Left ventricle myocardium inferior (tissue), 1 donor: ENCODE measurements around the gene PERM1. TPM values are rescaled to one million over a fixed set of nuclear protein-coding genes. Genes with fewer than 3 reads are reported as not detected.

ENCODE experiments used
- DNase-seq: peaks from one replicate; pipeline ENCODE4 v3.0.0-alpha.2; 2020
- H3K27ac ChIP-seq: fragments of 200-600 bp; replicated peaks from 2 replicates; pipeline ENCODE4 v1.8.0; 2021
- H3K27me3 ChIP-seq: fragments of 200-600 bp; 2 replicates; pipeline ENCODE4 v1.8.0; 2021; ENCODE audit warnings: low read depth
- H3K36me3 ChIP-seq: fragments of 200-600 bp; 2 replicates; pipeline ENCODE4 v1.8.0; 2021
- H3K4me1 ChIP-seq: fragments of 200-600 bp; 2 replicates; pipeline ENCODE4 v1.8.0; 2021
- H3K4me3 ChIP-seq: fragments of 200-600 bp; 2 replicates; pipeline ENCODE4 v1.8.0; 2021; ENCODE audit warnings: mild to moderate bottlenecking, moderate library complexity
- H3K9me3 ChIP-seq: fragments of 200-600 bp; replicated peaks from 2 replicates; pipeline ENCODE4 v1.8.0; 2021
- intact Hi-C: fragments of 100-400 bp; cut with micrococcal nuclease; formaldehyde crosslinking; loops from one replicate; pipeline ENCODE4 v1.11.0; 2022
- total RNA-seq: library from RNA; stranded (reverse); fragmentation: NEBNext Ultra II Directional; extraction: Animal tissue kit (Norgen Biotek cat#: 25700); gene quantifications from one replicate; pipeline ENCODE4 v1.2.1, GENCODE V29; 2021
- TF ChIP-seq, protein P1 (sequence below): fragments of 200-600 bp; IDR thresholded peaks from 2 replicates; pipeline ENCODE4 v1.8.0; 2021; ENCODE audit warnings: antibody characterized with exemption, mild to moderate bottlenecking, borderline replicate concordance
- donor health status: DM: no; HTN: yes; CAD: no; lungs with severe emphysema.

PERM1 gene
- total RNA-seq, 1 donor from 2014 or later: 160 TPM

DNA sequence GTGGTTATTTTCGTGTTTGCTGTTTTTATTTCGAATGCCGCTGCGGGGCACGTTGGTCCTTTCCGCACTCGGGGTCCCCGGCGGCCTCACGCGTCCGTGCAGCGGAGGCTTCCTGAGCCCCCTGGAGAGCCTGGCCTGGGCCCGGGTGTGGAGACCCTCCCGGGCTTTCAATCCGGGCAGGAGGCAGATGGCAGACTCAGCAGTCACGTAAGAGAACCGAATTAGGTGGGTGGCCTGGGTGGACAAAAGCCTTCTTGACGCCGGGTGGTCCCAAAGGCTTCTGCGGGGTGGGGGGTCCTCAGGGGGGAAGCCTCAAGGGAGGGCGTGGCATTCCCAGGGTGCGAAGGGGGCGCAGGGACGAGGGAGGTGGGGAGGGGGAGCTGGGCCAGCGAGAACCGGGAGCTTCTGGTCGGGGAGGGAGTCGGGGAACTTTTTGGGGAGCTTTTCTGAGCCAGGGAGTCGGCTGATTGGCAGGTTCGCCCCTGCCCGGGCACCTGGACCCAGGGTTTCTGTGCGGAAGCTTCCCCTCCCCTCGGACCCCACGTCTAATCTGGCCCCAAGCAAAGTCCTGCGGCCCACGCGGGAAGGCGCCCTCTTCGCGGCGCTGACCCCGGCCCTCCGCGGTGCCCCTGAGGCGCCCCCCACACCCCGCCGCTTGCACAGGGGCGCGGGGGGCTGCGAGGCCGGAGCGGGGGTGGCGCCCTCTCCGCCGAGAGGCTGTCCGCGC lies 19.3 kb upstream of the PERM1 start:
- intact Hi-C loops: no loop called here
- Histone ChIP-seq H3K36me3 (no peaks in the 10 kb centered on the region), H3K27me3 (no peaks in the 10 kb centered on the region), H3K4me1 (peaks cover 68% of the 10 kb centered on the region), H3K9me3 (no peaks in the 10 kb centered on the region), H3K4me3 (peak overlapping the region; percentile 77), H3K27ac (peak overlapping the region; percentile 99)
- TF ChIP-seq, protein P1, sequence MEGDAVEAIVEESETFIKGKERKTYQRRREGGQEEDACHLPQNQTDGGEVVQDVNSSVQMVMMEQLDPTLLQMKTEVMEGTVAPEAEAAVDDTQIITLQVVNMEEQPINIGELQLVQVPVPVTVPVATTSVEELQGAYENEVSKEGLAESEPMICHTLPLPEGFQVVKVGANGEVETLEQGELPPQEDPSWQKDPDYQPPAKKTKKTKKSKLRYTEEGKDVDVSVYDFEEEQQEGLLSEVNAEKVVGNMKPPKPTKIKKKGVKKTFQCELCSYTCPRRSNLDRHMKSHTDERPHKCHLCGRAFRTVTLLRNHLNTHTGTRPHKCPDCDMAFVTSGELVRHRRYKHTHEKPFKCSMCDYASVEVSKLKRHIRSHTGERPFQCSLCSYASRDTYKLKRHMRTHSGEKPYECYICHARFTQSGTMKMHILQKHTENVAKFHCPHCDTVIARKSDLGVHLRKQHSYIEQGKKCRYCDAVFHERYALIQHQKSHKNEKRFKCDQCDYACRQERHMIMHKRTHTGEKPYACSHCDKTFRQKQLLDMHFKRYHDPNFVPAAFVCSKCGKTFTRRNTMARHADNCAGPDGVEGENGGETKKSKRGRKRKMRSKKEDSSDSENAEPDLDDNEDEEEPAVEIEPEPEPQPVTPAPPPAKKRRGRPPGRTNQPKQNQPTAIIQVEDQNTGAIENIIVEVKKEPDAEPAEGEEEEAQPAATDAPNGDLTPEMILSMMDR: no peak
- no peak for DNase-seq

DNA sequence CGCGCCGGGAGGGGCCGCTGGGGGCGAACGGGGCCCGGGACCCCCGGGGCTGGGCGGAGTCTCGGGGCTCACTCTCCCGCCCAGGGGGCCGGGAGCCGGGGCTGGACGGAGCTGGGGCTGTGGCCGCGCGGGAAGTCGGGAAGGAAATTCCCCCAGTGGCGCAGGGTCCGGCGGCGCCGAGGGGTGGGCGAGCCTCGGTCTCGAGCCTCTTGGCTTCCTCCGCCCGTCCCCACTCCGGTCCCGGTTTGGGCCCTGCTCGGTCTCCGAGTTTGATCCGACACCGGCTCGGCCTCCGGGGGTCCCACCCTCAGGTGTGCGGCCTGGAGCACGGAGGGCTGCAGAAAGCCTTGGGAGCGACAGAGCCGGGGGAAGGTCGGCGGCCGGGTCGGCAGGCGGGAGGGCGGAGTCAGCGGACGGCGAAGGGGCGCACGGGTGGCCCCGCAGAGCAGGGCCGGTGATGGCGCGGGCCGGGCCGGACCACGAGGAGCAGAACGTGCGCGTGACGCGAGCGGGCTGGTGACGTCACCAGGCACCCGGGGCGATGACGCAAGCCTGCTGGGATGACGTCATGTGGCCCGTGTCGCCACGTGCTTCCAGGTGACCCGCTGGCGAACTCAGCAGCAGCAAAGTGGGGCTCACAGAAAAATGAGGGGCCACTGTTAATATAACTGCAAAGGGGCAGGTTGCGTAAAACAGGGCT lies 18.6 kb upstream of the PERM1 start:
- Histone ChIP-seq H3K27ac (peak overlapping the region; percentile 99), H3K4me1 (peaks cover 61% of the 10 kb centered on the region), H3K36me3 (no peaks in the 10 kb centered on the region), H3K4me3 (peak overlapping the region; percentile 77), H3K27me3 (no peaks in the 10 kb centered on the region), H3K9me3 (no peaks in the 10 kb centered on the region)
- DNase-seq: peak; percentile 81
- TF ChIP-seq, protein P1: no peak
- intact Hi-C loops: no loop called here

DNA sequence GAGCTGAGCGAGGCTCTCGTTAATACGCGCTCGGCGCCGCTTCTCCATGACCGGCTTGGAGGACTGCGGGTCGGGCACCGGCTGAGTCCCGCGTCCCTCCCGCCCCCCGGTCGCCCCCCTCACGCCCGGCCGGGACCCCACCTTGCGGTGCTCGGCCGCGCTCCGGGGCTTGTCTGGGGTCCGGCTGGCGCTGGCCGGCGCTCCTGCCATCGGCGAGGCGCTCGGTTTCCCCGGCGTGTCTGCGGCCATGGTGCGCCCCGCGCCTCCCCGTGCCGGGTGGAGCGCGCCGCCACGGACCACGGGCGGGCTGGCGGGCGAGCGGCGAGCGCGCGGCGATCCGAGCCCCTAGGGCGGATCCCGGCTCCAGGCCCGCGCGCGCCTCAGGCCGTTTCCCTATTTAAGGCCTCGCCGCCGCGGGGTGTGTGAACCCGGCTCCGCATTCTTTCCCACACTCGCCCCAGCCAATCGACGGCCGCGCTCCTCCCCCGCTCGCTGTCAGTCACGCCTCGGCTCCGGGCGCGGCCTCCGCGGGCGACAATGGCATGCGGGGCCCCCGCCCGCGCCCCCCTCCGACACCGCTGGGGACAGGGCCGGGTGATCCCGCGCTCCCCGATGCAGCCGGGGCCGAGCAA lies 17.9 kb upstream of the PERM1 start, which contains the start of gene HES4:
Gene HES4 (minus strand): TSS at position 373 of the 632 bp plus-strand sequence. CDS start 124 bp downstream, at position 249.
- Histone ChIP-seq H3K4me3 (peak within 1 kb of the TSS; percentile 77), H3K36me3 (no peaks in the 10 kb centered on the region), H3K27me3 (no peaks in the 10 kb centered on the region), H3K27ac (peak within 1 kb of the TSS; percentile 99), H3K9me3 (no peaks in the 10 kb centered on the region), H3K4me1 (peaks cover 54% of the 10 kb centered on the region)
- TF ChIP-seq, protein P1: no peak
- DNase-seq: peak; percentile 95
- intact Hi-C loops: no loop called here

DNA sequence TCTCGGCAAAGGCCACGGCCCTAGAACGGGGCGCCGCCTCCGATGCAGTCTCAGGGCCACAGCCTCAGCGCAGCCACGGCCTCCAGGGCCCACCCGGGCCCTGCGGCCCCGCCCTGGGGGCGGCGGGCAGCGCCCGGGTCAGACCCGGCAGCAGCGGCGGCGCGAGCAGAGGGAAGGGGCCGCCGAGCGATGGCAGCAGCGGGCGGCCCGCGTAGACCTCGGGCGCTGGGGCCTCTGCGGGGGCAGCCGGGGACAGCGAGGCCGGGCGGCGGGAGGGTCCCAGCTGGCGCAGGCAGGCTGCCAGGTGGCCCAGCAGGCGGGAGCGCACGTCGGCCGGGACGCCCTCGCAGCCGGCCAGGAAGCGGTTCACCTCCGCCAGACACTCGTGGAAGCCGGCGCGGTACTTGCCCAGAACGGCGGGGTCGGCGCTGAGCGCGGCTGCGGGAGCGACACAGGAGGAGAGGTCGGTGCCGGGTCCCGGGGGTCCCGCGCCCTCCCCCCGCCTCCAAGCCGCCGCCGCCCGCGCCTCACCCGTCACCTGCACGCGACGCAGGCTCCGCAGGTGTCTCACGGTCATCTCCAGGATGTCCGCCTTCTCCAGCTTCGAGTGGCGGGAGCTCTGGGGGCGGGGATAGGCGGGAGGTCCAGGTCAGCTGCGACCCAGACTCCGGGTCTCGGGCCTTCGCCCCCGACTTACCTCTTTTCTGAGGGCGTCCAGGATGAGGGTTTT lies 17.3 kb upstream of the PERM1 start:
- Histone ChIP-seq H3K4me3 (peak overlapping the region; percentile 77), H3K27me3 (no peaks in the 10 kb centered on the region), H3K4me1 (peaks cover 47% of the 10 kb centered on the region), H3K27ac (peak overlapping the region; percentile 99), H3K36me3 (no peaks in the 10 kb centered on the region), H3K9me3 (no peaks in the 10 kb centered on the region)
- no peak for DNase-seq
- intact Hi-C loops: no loop called here
- TF ChIP-seq, protein P1: no peak

DNA sequence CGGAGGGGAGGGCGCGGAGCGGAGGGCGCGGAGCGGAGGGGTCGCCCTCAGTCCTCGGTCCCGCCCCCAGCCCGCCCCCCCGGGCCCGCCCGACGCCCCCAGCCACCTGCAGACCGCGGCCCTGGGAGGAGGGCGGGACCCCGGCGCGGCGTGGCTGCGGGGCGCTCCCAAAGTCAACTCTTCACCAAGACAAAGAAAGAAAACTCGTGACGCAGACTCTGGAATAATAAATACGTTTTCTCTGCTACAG lies 16.8 kb upstream of the PERM1 start:
- Histone ChIP-seq H3K27ac (peak overlapping the region; percentile 99), H3K36me3 (no peaks in the 10 kb centered on the region), H3K4me1 (peaks cover 45% of the 10 kb centered on the region), H3K9me3 (no peaks in the 10 kb centered on the region), H3K27me3 (no peaks in the 10 kb centered on the region), H3K4me3 (peak overlapping the region; percentile 77)
- intact Hi-C loops: no loop called here
- TF ChIP-seq, protein P1: no peak
- DNase-seq: no peak
